Suprapubic skin (tissue), 4 donors: Measurements from ENCODE around the gene TRMT11. TPM values are rescaled to one million over a fixed set of nuclear protein-coding genes. Genes with fewer than 3 reads are reported as not detected.

Experiments
- DNase-seq, 2 donors: peaks; one replicate each; pipeline ENCODE4 v3.0.0-alpha.2; 2019; ENCODE audit warnings: low spot score in 2 of 2
- H3K27ac ChIP-seq: fragments of 200-600 bp; sonication (generic); one replicate; pipeline ENCODE4 v1.5.1; 2019
- H3K27me3 ChIP-seq: fragments of 200-600 bp; sonication (generic); one replicate; pipeline ENCODE4 v1.5.1; 2019
- H3K36me3 ChIP-seq: fragments of 200-600 bp; sonication (generic); one replicate; pipeline ENCODE4 v1.5.1; 2019
- H3K4me1 ChIP-seq: fragments of 200-600 bp; sonication (generic); one replicate; pipeline ENCODE4 v1.5.1; 2019
- H3K4me3 ChIP-seq: fragments of 200-600 bp; sonication (generic); one replicate; pipeline ENCODE4 v1.5.1; 2019; ENCODE audit warnings: mild to moderate bottlenecking
- H3K9me3 ChIP-seq: fragments of 200-600 bp; sonication (generic); one replicate; pipeline ENCODE4 v1.5.1; 2019
- CTCF ChIP-seq, 2 donors: fragments of 200-600 bp in 1 of 2; fragments of 450-650 bp in 1 of 2; sonication (generic) in 1 of 2; IDR thresholded peaks; one replicate each; pipeline ENCODE4 v1.5.1; 2016 to 2019; ENCODE audit warnings: antibody characterized with exemption in 2 of 2, mild to moderate bottlenecking in 1 of 2, moderate library complexity in 1 of 2
- EP300 ChIP-seq: sonication (generic); formaldehyde crosslinking; IDR thresholded peaks from one replicate; pipeline ENCODE4 v1.6.1; 2017; ENCODE audit warnings: antibody characterized with exemption
- POLR2A ChIP-seq, 2 donors: fragments of 450-650 bp; IDR thresholded peaks; one replicate each; pipeline ENCODE4 v1.6.1; 2017; ENCODE audit warnings: antibody characterized with exemption in 2 of 2, mild to moderate bottlenecking in 2 of 2, moderate library complexity in 2 of 2
- POLR2AphosphoS5 ChIP-seq, 3 donors: sonication (generic); formaldehyde crosslinking; IDR thresholded peaks; one replicate each; pipeline ENCODE4 v1.6.1; 2017; ENCODE audit warnings: antibody characterized with exemption in 3 of 3
- WGBS: methylation state at CpG from one replicate; pipeline ENCODE4 v1.1.5; 2018; 5-methylcytosine and 5-hydroxymethylcytosine counted together
- total RNA-seq, 4 donors: library from RNA; depleted of rRNA; stranded (reverse); fragments of >200 nt; gene quantifications; one replicate each; pipeline ENCODE4 v1.1.0, GENCODE V29; 2016

TRMT11 gene
- total RNA-seq, 4 donors from 2014 or later, result 6.6 to 28.4 (median 11.1) TPM

- Histone ChIP-seq H3K4me3 (no peak overlapping the region), H3K27ac (no peak overlapping the region), H3K27me3 (no peaks in the 10 kb centered on the region), H3K9me3 (no peaks in the 10 kb centered on the region), H3K4me1 (peaks cover 5% of the 10 kb centered on the region), H3K36me3 (peaks cover 2% of the 10 kb centered on the region)
- no peak for DNase-seq
- 88% methylated on average over 2 of the region's 2 CpGs for WGBS
- no peak for TF ChIP-seq POLR2A (IDR thresholded peaks at IDR 0.05)
- TF ChIP-seq CTCF (IDR thresholded peaks at IDR 0.05), result no peak
- TF ChIP-seq POLR2AphosphoS5 (IDR thresholded peaks at IDR 0.05), result no peak
- TF ChIP-seq EP300, result no peak
Measured at GRCh38 chr6:126030045-126030444, 43.7 kb downstream of the TRMT11 start.

- no peaks in the 10 kb centered on the region for H3K9me3 ChIP-seq
- no peak for DNase-seq
- peaks cover 5% of the 10 kb centered on the region for H3K4me1 ChIP-seq
- H3K36me3 ChIP-seq, result peaks cover 7% of the 10 kb centered on the region
- TF ChIP-seq POLR2AphosphoS5 (IDR thresholded peaks at IDR 0.05) (no peak), POLR2A (IDR thresholded peaks at IDR 0.05) (no peak), CTCF (IDR thresholded peaks at IDR 0.05) (peak; percentile 28 to 39), EP300 (no peak)
- no peak overlapping the region for H3K4me3 ChIP-seq
- WGBS, result 4% methylated on average over 3 of the region's 3 CpGs
- no peaks in the 10 kb centered on the region for H3K27me3 ChIP-seq
- H3K27ac ChIP-seq, result no peak overlapping the region
Measured at GRCh38 chr6:126033696-126034095, 47.4 kb downstream of the TRMT11 start.

GRCh38 chr6:126034656-126035055 is 48.3 kb downstream of the TRMT11 start:
- peaks cover 7% of the 10 kb centered on the region for H3K36me3 ChIP-seq
- TF ChIP-seq EP300, result no peak
- TF ChIP-seq POLR2A (IDR thresholded peaks at IDR 0.05), result no peak
- no peak for TF ChIP-seq CTCF (IDR thresholded peaks at IDR 0.05)
- no peak for TF ChIP-seq POLR2AphosphoS5 (IDR thresholded peaks at IDR 0.05)
- no peak for DNase-seq
- H3K27me3 ChIP-seq, result no peaks in the 10 kb centered on the region
- no peak overlapping the region for H3K27ac ChIP-seq
- 96% methylated on average over 6 of the region's 6 CpGs for WGBS
- no peak overlapping the region for H3K4me3 ChIP-seq
- peaks cover 5% of the 10 kb centered on the region for H3K4me1 ChIP-seq
- no peaks in the 10 kb centered on the region for H3K9me3 ChIP-seq

GRCh38 chr6:126035764-126036163 is 49.4 kb downstream of the TRMT11 start:
- H3K27ac ChIP-seq, result no peak overlapping the region
- DNase-seq, result no peak
- TF ChIP-seq POLR2AphosphoS5 (IDR thresholded peaks at IDR 0.05) (no peak), POLR2A (IDR thresholded peaks at IDR 0.05) (no peak), CTCF (IDR thresholded peaks at IDR 0.05) (no peak), EP300 (no peak)

GRCh38 chr6:126038234-126038633 is 51.9 kb downstream of the TRMT11 start:
- no peaks in the 10 kb centered on the region for H3K9me3 ChIP-seq

More at GRCh38 chr6:126035764-126036163, 49.4 kb downstream of the TRMT11 start:
- H3K9me3 ChIP-seq, result no peaks in the 10 kb centered on the region
- 99% methylated on average over 2 of the region's 2 CpGs for WGBS
- no peaks in the 10 kb centered on the region for H3K27me3 ChIP-seq
- no peak overlapping the region for H3K4me3 ChIP-seq
- H3K4me1 ChIP-seq, result peaks cover 5% of the 10 kb centered on the region
- H3K36me3 ChIP-seq, result peaks cover 10% of the 10 kb centered on the region

More at GRCh38 chr6:126038234-126038633, 51.9 kb downstream of the TRMT11 start:
- Histone ChIP-seq H3K27me3 (no peaks in the 10 kb centered on the region), H3K4me1 (peaks cover 5% of the 10 kb centered on the region), H3K36me3 (peaks cover 17% of the 10 kb centered on the region), H3K4me3 (no peak overlapping the region), H3K27ac (no peak overlapping the region)
- TF ChIP-seq POLR2A (IDR thresholded peaks at IDR 0.05) (no peak), EP300 (no peak), CTCF (IDR thresholded peaks at IDR 0.05) (no peak), POLR2AphosphoS5 (IDR thresholded peaks at IDR 0.05) (no peak)
- DNase-seq, result no peak
